Esophagus (tissue), 2 donors: ENCODE measurements around the gene CBFA2T3. TPM values are rescaled to one million over a fixed set of nuclear protein-coding genes. Genes with fewer than 3 reads are reported as not detected.

Experiments used
- polyA plus RNA-seq, 2 donors: library from polyadenylated mRNA; stranded (reverse); fragments of 200-250 nt; gene quantifications; one replicate each; pipeline ENCODE4 v1.2.3, GENCODE V29; 2013
- donor health status: healthy with polysubstance abuse.
- donor health status: Bipolar disorder and iron deficiency.

Gene CBFA2T3
- polyA plus RNA-seq, 2 donors = 0.93 to 1.4 TPM

Other genes starting within 250 kb of the CBFA2T3 start
- gene PIEZO1, start 192.0 kb downstream of the CBFA2T3 start, polyA plus RNA-seq = 100 to 1,000 TPM; 102 to 172 TPM
- gene CDT1, start 173.4 kb downstream of the CBFA2T3 start, polyA plus RNA-seq = 1 to 10 TPM; 5.8 to 9.9 TPM
- 100 to 1,000 TPM; 137 to 223 TPM for gene APRT, start 165.3 kb downstream of the CBFA2T3 start, polyA plus RNA-seq
- 10 to 100 TPM; 10.7 to 20.4 TPM for gene GALNS, start 120.3 kb downstream of the CBFA2T3 start, polyA plus RNA-seq
- gene TRAPPC2L, start 120.1 kb downstream of the CBFA2T3 start, polyA plus RNA-seq = 10 to 100 TPM; 42.8 to 44.1 TPM
- gene PABPN1L, start 110.5 kb downstream of the CBFA2T3 start, polyA plus RNA-seq = under 1 TPM; 0.04 to 0.14 TPM
- gene ACSF3, start 116.6 kb upstream of the CBFA2T3 start, polyA plus RNA-seq = 10 to 100 TPM; 14.1 to 22.3 TPM
- not detected for gene CDH15, start 194.5 kb upstream of the CBFA2T3 start, polyA plus RNA-seq
- gene SLC22A31, start 223.3 kb upstream of the CBFA2T3 start, polyA plus RNA-seq = under 1 TPM; 0.14 to 0.16 TPM
- 1 to 10 TPM; 1.4 to 2.9 TPM for gene ZNF778, start 240.5 kb upstream of the CBFA2T3 start, polyA plus RNA-seq